Measurements from ENCODE around the gene HSPBAP1. TPM values are rescaled to one million over a fixed set of nuclear protein-coding genes. Genes with fewer than 3 reads are reported as not detected.

HSPBAP1 gene
- total and polyA plus RNA-seq, 2 of the 13 experiments (the other 11 are each of a cell fraction or from before 2014, with no cell fraction given), result 4.2 to 5.1 TPM

DNA sequence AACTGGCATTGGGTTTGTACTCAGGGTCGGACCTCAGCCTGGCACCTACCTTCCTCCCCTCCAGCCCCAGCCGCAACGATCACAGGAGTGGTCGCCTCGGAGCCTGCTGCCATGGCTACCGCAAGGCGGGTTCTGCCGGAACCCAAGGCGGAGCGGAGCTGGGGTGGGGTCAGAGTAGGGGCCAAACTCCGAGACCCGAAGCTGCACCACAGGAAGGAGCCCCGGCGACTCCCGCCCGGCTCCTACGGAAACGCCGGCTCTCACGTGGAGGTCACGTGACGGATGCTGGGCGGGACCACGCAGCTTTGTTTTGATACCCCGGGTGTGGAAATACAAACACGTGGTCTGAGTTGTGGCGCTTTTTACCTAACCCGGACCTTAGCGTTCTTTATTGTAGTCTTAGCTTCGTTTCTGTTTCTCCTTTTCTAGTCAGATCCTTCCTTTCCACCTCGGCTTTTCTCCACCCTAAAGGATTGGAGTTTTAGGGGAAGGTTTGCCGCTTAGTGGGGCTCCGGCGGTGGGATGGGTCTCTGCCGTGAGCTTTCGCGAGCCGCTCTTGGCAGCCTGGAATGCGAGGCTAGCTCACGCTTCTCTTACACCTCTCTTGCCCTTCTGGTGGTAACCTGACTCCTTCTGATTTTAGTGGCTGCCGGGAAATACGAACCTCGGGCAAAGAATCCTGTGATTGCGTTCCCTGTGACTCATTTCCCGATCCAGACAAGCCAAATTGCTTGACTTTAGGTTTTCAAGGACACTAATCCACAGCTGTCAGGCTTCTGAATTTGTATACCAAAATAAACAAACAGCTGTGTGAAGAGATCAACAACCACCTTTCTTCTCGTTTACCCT lies at the start of gene HSPBAP1 (continued):
- peak; percentile 89 for TF ChIP-seq MXD4 (CRISPR knock-in tag; IDR thresholded peaks at IDR 0.05)
- no peak for TF ChIP-seq ZFP41 (CRISPR knock-in tag; IDR thresholded peaks at IDR 0.05; ENCODE audit: borderline replicate concordance)
- TF ChIP-seq, protein P1, sequence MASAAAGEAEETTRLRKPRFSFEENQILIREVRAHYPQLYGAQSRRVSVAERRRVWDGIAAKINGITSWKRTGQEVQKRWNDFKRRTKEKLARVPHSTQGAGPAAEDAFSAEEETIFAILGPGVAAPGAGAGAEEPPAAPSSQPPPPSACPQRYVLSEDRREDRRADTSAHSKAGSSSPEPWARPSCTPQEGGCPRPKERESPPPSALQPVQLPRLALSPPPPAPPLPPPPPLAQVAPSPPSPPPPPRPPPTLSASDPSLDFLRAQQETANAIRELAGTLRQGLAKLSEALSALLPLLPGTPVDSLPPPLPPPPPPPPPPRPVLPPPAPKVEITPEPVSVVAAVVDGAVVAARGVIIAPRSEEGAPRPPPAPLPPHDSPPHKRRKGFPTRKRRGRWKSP (CRISPR knock-in tag; IDR thresholded peaks at IDR 0.05), result no peak
- no peak for TF ChIP-seq ZNF33A (CRISPR knock-in tag; IDR thresholded peaks at IDR 0.05; ENCODE audit: borderline replicate concordance)
- TF ChIP-seq, protein P2, sequence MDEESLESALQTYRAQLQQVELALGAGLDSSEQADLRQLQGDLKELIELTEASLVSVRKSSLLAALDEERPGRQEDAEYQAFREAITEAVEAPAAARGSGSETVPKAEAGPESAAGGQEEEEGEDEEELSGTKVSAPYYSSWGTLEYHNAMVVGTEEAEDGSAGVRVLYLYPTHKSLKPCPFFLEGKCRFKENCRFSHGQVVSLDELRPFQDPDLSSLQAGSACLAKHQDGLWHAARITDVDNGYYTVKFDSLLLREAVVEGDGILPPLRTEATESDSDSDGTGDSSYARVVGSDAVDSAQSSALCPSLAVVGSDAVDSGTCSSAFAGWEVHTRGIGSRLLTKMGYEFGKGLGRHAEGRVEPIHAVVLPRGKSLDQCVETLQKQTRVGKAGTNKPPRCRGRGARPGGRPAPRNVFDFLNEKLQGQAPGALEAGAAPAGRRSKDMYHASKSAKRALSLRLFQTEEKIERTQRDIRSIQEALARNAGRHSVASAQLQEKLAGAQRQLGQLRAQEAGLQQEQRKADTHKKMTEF (CRISPR knock-in tag; IDR thresholded peaks at IDR 0.05), result peak; percentile 80; the same call in 1 of the 2 replicates
- peak; percentile 94 for TF ChIP-seq MLX (CRISPR knock-in tag; IDR thresholded peaks at IDR 0.05)
- TF ChIP-seq HOXD1 (CRISPR knock-in tag; IDR thresholded peaks at IDR 0.05), result no peak
- TF ChIP-seq, protein P3, sequence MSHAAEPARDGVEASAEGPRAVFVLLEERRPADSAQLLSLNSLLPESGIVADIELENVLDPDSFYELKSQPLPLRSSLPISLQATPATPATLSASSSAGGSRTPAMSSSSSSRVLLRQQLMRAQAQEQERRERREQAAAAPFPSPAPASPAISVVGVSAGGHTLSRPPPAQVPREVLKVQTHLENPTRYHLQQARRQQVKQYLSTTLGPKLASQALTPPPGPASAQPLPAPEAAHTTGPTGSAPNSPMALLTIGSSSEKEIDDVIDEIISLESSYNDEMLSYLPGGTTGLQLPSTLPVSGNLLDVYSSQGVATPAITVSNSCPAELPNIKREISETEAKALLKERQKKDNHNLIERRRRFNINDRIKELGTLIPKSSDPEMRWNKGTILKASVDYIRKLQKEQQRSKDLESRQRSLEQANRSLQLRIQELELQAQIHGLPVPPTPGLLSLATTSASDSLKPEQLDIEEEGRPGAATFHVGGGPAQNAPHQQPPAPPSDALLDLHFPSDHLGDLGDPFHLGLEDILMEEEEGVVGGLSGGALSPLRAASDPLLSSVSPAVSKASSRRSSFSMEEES (CRISPR knock-in tag; IDR thresholded peaks at IDR 0.05), result peak; percentile 92
- 0 out of 2 replicates have a peak, but pooled peaks have one; percentile 62 for TF ChIP-seq ZNF572 (CRISPR knock-in tag; IDR thresholded peaks at IDR 0.05)
- TF ChIP-seq, protein P4, sequence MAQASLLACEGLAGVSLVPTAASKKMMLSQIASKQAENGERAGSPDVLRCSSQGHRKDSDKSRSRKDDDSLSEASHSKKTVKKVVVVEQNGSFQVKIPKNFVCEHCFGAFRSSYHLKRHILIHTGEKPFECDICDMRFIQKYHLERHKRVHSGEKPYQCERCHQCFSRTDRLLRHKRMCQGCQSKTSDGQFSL (CRISPR knock-in tag; IDR thresholded peaks at IDR 0.05), result no peak
- TF ChIP-seq CENPX (CRISPR knock-in tag; IDR thresholded peaks at IDR 0.05), result no peak
- no peak for TF ChIP-seq ZFYVE20 (CRISPR knock-in tag; IDR thresholded peaks at IDR 0.05; ENCODE audit: borderline replicate concordance, low read depth)
- peak; percentile 78 for TF ChIP-seq YEATS4 (CRISPR knock-in tag; IDR thresholded peaks at IDR 0.05; ENCODE audit: borderline replicate concordance)
- TF ChIP-seq ZNF337 (CRISPR knock-in tag; IDR thresholded peaks at IDR 0.05; ENCODE audit: borderline replicate concordance, low read depth), result no peak
- no peak for TF ChIP-seq HNRNPH1 (optimal IDR thresholded peaks at IDR 0.05; ENCODE audit: low read depth, low read length)
- TF ChIP-seq POLR2A (IDR thresholded peaks at IDR 0.05; ENCODE audit: insufficient read depth in 1 of 2, low read depth in 2 of 2, low read length in 2 of 2), result peak; percentile 60 to 66; a peak in 3 of 4 replicates
- TF ChIP-seq TOPORS (CRISPR knock-in tag; IDR thresholded peaks at IDR 0.05), result peak; percentile 68; the same call in 1 of the 2 replicates
- no peak for TF ChIP-seq ZKSCAN1 (IDR thresholded peaks at IDR 0.05; ENCODE audit: low read length)
- TF ChIP-seq MED13 (CRISPR knock-in tag; IDR thresholded peaks at IDR 0.05), result no peak
- TF ChIP-seq PITX1 (CRISPR knock-in tag; IDR thresholded peaks at IDR 0.05), result 0 out of 2 replicates have a peak, but pooled peaks have one; percentile 35
- peak; percentile 30; the same call in 1 of the 2 replicates for TF ChIP-seq ZNF335 (CRISPR knock-in tag; IDR thresholded peaks at IDR 0.05)

Data from HepG2 (cell line).